BLaER1 (cell line): ENCODE results near the gene PSMD12.
A peak's percentile ranks its signal among the peaks of the same experiment; 100 is the strongest.
"Not testable (repeated sequence)": the region's sequence is repeated elsewhere in the genome, so short reads cannot be mapped to it uniquely, and the experiment has no call there.

ENCODE experiments used
- H3K27ac ChIP-seq: shearing (Covaris generic); formaldehyde crosslinking; 2 replicates; pipeline ENCODE4 v1.8.1; 2022
- H3K27me3 ChIP-seq: shearing (Covaris generic); formaldehyde crosslinking; 2 replicates; pipeline ENCODE4 v1.8.1; 2022
- H3K36me3 ChIP-seq: shearing (Covaris generic); formaldehyde crosslinking; 2 replicates; pipeline ENCODE4 v1.8.1; 2022
- H3K4me1 ChIP-seq: shearing (Covaris generic); formaldehyde crosslinking; 2 replicates; pipeline ENCODE4 v1.8.1; 2022
- H3K4me2 ChIP-seq: shearing (Covaris generic); formaldehyde crosslinking; 2 replicates; pipeline ENCODE4 v1.8.1; 2022
- H3K4me3 ChIP-seq: shearing (Covaris generic); formaldehyde crosslinking; 2 replicates; pipeline ENCODE4 v1.8.1; 2022
- H3K9ac ChIP-seq: shearing (Covaris generic); formaldehyde crosslinking; 2 replicates; pipeline ENCODE4 v1.8.1; 2022
- H3K9me3 ChIP-seq: shearing (Covaris generic); formaldehyde crosslinking; 2 replicates; pipeline ENCODE4 v1.8.1; 2022
- H4K20me1 ChIP-seq: shearing (Covaris generic); formaldehyde crosslinking; 2 replicates; pipeline ENCODE4 v1.8.1; 2022
- Cebpa-rat ChIP-seq: shearing (Covaris generic); IDR thresholded peaks from 2 replicates; pipeline ENCODE4 v1.8.1; 2022

Gene PSMD12

DNA sequence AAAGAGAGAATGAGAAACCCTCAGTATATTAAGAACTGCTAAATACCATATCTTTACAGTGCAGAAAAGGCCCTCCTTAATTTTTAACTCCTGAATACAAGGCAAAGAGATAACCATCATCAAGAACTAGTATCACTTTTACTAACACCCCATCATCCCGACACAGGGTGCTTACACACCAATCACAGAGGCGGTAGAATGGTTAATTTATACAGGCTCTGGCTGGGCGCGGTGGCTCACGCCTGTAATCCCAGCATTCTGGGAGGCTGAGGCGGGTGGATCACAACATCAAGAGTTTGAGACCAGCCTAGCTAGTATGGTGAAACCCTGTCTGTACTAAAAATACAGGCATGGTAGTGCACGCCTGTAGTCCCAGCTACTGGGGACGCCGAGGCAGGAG lies 4.2 kb downstream of the PSMD12 start:
- no peaks in the 10 kb centered on the region for H3K27me3 ChIP-seq
- no peak for TF ChIP-seq Cebpa-rat
- peak overlapping the region; percentile 19 for H3K4me2 ChIP-seq
- no peak overlapping the region for H3K4me3 ChIP-seq
- H4K20me1 ChIP-seq: peaks cover 88% of the 10 kb centered on the region
- no peak overlapping the region for H3K27ac ChIP-seq
- peaks cover 69% of the 10 kb centered on the region for H3K4me1 ChIP-seq
- H3K36me3 ChIP-seq: peaks cover 56% of the 10 kb centered on the region
- H3K9me3 ChIP-seq: no peaks in the 10 kb centered on the region
- no peak overlapping the region for H3K9ac ChIP-seq

GRCh38 chr17:67360880-67361279 lies 5.5 kb downstream of the PSMD12 start:
- no peak overlapping the region; the same call in 1 of the 2 replicates for H3K4me2 ChIP-seq
- no peak overlapping the region for H3K27ac ChIP-seq
- peaks cover 68% of the 10 kb centered on the region for H3K36me3 ChIP-seq
- H4K20me1 ChIP-seq: peaks cover 90% of the 10 kb centered on the region
- TF ChIP-seq Cebpa-rat: no peak
- H3K4me1 ChIP-seq: peaks cover 65% of the 10 kb centered on the region
- no peaks in the 10 kb centered on the region for H3K9me3 ChIP-seq
- H3K4me3 ChIP-seq: no peak overlapping the region
- H3K27me3 ChIP-seq: no peaks in the 10 kb centered on the region
- H3K9ac ChIP-seq: no peak overlapping the region

DNA sequence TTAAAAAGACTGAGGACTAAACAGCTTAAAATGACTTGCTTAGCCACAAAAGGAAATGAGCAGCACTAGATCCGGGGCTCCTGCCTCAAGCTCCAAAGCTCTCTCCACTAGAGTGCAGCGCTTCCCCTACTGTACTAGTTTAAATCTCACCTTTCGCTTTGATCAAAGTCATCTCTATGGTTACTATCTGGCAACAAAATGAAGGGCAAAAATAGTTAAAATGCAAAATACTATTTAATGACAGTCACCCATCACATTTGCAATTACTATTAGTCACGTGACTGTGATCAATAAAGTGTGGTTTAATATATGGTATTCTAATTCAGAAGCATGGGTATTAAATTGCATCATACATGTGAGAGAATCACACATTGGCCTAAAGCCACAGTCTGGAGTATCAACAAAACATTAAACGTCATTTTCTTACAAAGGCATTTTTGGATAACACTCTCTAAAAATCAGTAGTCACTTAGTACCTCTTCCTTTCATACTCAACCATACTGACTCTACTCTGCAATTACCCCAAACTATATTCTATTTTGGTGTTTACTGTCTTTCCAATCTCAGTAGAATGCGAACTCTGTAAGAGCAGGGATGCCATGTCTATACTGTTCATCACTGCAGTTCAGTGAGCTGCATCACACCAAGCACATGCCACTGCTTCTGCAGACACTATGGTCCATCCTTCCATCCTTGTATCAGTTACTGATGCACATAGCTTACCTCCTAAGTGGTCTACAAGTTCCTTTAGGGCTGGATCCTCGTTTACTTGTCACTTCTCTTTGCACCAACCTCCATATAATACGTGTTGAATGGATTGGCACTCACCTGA lies 6.2 kb downstream of the PSMD12 start:
- H3K36me3 ChIP-seq: peaks cover 74% of the 10 kb centered on the region
- H3K4me2 ChIP-seq: no peak overlapping the region
- peaks cover 61% of the 10 kb centered on the region for H3K4me1 ChIP-seq
- H4K20me1 ChIP-seq: peaks cover 83% of the 10 kb centered on the region
- TF ChIP-seq Cebpa-rat: no peak
- no peak overlapping the region for H3K9ac ChIP-seq
- H3K27ac ChIP-seq: no peak overlapping the region
- H3K27me3 ChIP-seq: no peaks in the 10 kb centered on the region
- H3K4me3 ChIP-seq: no peak overlapping the region
- H3K9me3 ChIP-seq: no peaks in the 10 kb centered on the region

GRCh38 chr17:67358612-67359011 lies 7.8 kb downstream of the PSMD12 start:
- peaks cover 84% of the 10 kb centered on the region for H3K36me3 ChIP-seq
- H3K9me3 ChIP-seq: no peaks in the 10 kb centered on the region
- H3K27ac ChIP-seq: no peak overlapping the region
- H3K9ac ChIP-seq: no peak overlapping the region
- peaks cover 79% of the 10 kb centered on the region for H4K20me1 ChIP-seq
- H3K4me1 ChIP-seq: peaks cover 45% of the 10 kb centered on the region
- H3K4me3 ChIP-seq: no peak overlapping the region
- no peak for TF ChIP-seq Cebpa-rat
- H3K4me2 ChIP-seq: peak overlapping the region; percentile 37; the same call in 1 of the 2 replicates
- no peaks in the 10 kb centered on the region for H3K27me3 ChIP-seq

DNA sequence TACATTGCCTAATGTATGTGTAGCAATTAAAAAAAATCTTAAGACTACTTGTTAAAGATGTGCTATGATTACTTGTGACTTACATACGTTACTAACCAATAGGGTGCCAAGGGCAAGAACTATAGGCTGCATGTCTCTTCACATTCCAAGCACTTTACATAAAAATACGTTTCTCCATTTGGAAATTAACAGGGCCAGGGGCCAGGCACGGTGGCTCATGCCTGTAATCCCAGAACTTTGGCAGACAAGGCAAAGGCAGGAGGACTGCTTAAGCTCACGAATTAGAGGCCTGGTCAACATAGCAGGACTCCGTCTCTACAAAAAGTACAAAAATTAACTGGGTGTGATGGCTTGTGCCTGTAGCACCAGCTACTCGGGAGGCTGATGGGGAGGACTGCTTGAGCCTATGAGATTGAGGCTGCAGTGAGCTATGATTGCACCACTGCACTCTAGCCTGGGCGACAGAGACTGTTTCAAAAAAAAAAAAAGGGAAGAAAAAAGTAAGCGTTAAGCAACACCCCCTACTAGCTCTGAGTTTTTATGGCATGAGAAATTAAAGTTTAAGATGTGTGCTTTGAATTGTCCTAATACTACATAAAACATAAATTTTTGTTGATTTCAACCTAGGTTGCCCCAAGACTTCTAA lies 12.3 kb downstream of the PSMD12 start:
- no peak for TF ChIP-seq Cebpa-rat
- H3K9ac ChIP-seq: no peak overlapping the region
- peaks cover 4% of the 10 kb centered on the region; the same call in 1 of the 2 replicates for H3K4me1 ChIP-seq
- no peak overlapping the region for H3K4me3 ChIP-seq
- no peak overlapping the region for H3K4me2 ChIP-seq
- no peaks in the 10 kb centered on the region for H3K27me3 ChIP-seq
- no peak overlapping the region for H3K27ac ChIP-seq
- peaks cover 95% of the 10 kb centered on the region for H3K36me3 ChIP-seq
- peaks cover 36% of the 10 kb centered on the region for H4K20me1 ChIP-seq
- H3K9me3 ChIP-seq: no peaks in the 10 kb centered on the region

GRCh38 chr17:67353161-67353560 lies 13.2 kb downstream of the PSMD12 start:
- no peak overlapping the region for H3K4me3 ChIP-seq
- no peak overlapping the region for H3K4me2 ChIP-seq
- TF ChIP-seq Cebpa-rat: no peak
- no peaks in the 10 kb centered on the region for H3K9me3 ChIP-seq
- H3K27ac ChIP-seq: no peak overlapping the region
- H4K20me1 ChIP-seq: peaks cover 27% of the 10 kb centered on the region
- peaks cover 95% of the 10 kb centered on the region for H3K36me3 ChIP-seq
- no peak overlapping the region for H3K9ac ChIP-seq
- no peaks in the 10 kb centered on the region for H3K4me1 ChIP-seq
- no peaks in the 10 kb centered on the region for H3K27me3 ChIP-seq

DNA sequence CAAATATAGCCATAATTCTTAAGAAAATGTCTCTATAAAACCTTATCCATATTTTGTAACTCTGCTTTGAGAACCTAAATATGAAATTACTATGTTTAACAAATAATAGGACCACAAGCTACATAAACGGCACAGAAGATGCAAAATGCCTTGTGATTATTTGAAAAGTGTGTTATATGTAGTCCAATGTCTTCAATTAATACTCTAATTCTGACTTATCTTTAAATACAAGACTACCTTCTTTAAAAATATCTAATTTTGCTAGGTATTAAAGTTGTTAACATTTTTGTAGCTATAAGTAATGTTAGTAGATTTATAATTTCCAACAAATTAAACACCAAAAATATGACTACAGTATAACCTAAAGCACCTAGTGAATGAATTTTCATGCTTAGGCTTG lies 17.0 kb downstream of the PSMD12 start:
- TF ChIP-seq Cebpa-rat: no peak
- H3K27me3 ChIP-seq: no peaks in the 10 kb centered on the region
- peaks cover 6% of the 10 kb centered on the region; the same call in 1 of the 2 replicates for H4K20me1 ChIP-seq
- H3K4me1 ChIP-seq: no peaks in the 10 kb centered on the region
- H3K27ac ChIP-seq: no peak overlapping the region
- no peaks in the 10 kb centered on the region for H3K9me3 ChIP-seq
- H3K9ac ChIP-seq: no peak overlapping the region
- peaks cover 97% of the 10 kb centered on the region for H3K36me3 ChIP-seq
- H3K4me2 ChIP-seq: no peak overlapping the region
- no peak overlapping the region for H3K4me3 ChIP-seq

- TF ChIP-seq Cebpa-rat: no peak
- Histone ChIP-seq H3K4me2 (no peak overlapping the region), H3K27me3 (no peaks in the 10 kb centered on the region), H3K4me3 (no peak overlapping the region), H3K27ac (no peak overlapping the region), H4K20me1 (no peaks in the 10 kb centered on the region), H3K9ac (no peak overlapping the region), H3K4me1 (no peaks in the 10 kb centered on the region), H3K9me3 (no peaks in the 10 kb centered on the region), H3K36me3 (peaks cover 97% of the 10 kb centered on the region)
These were observed 18.6 kb downstream of the PSMD12 start for GRCh38 chr17:67347826-67348225.

DNA sequence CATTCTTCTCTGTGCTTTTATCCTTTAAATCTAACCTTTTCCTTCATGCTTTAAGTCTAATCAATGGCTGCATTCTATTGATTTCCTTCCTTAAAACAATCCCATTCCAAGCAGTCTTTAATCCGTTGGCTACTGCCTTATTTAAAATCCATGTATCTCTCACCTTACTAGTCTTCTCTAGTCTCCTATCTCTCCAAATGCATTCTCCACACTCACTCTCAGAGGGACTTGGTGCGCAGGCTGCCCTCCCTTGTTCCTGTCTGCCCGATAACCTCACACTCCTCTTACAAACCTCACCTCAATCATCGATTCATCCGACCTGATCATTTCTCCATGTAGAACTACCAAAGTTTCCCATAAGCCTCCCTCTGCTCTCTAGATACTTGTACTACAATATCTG lies 23.1 kb downstream of the PSMD12 start:
- no peak overlapping the region for H3K4me2 ChIP-seq
- no peaks in the 10 kb centered on the region for H3K4me1 ChIP-seq
- H3K4me3 ChIP-seq: no peak overlapping the region
- no peaks in the 10 kb centered on the region for H4K20me1 ChIP-seq
- peaks cover 99% of the 10 kb centered on the region for H3K36me3 ChIP-seq
- no peak overlapping the region for H3K9ac ChIP-seq
- no peaks in the 10 kb centered on the region for H3K9me3 ChIP-seq
- TF ChIP-seq Cebpa-rat: no peak
- no peak overlapping the region for H3K27ac ChIP-seq
- H3K27me3 ChIP-seq: no peaks in the 10 kb centered on the region

- not testable (repeated sequence) for H3K27ac ChIP-seq, H3K9ac ChIP-seq, H4K20me1 ChIP-seq, H3K4me3 ChIP-seq, H3K27me3 ChIP-seq, H3K4me2 ChIP-seq, H3K4me1 ChIP-seq, H3K9me3 ChIP-seq
- peaks cover 59% of the 10 kb centered on the region for H3K36me3 ChIP-seq
These were observed 28.0 kb downstream of the PSMD12 start for GRCh38 chr17:67338353-67338752.
